A549 (cell line): Measurements from ENCODE around the gene COBL. TPM values are rescaled to one million over a fixed set of nuclear protein-coding genes. Genes with fewer than 3 reads are reported as not detected.

Experiments
- ATAC-seq, 2 experiments: fragments of 200-7000 bp in 1 of 2; fragments of >200 bp in 1 of 2; cut with Nextera tagmentation in 1 of 2; cut with Tn5 transposase in 1 of 2; 3 replicates each; pipeline versions ENCODE4 v1.8.0 to v1.9.1; 2018 to 2020; ENCODE audit warnings: mild to moderate bottlenecking in 1 of 2, moderate library complexity in 1 of 2
- CTCF ChIA-PET: fragments of 300-600 bp; sonication (Branson Sonifier 250); formaldehyde crosslinking; extraction: SDS; loops from one replicate; lab custom pipeline; 2021; ENCODE audit warnings: antibody characterized with exemption, inconsistent platforms; lab: Yijun Ruan, JAX
- POLR2A ChIA-PET: fragments of 350-600 bp; formaldehyde crosslinking; extraction: SDS; loops from one replicate; lab custom pipeline; 2021; ENCODE audit warnings: antibody characterized with exemption, inconsistent platforms; lab: Yijun Ruan, JAX
- DNase-seq, 2 experiments: peaks; one replicate each; pipeline versions ENCODE4 v3.0.0 to v3.0.0-alpha.2; 2011 to 2016; ENCODE audit warnings: low read depth in 1 of 2, low spot score in 1 of 2
- FAIRE-seq: peaks from 2 replicates; lab custom pipeline; 2011; peaks lifted over from hg19 to GRCh38; lab: Jason Lieb, UNC
- H3K27ac ChIP-seq, 2 experiments: fragments of >200 bp; sonication (Bioruptor Twin); formaldehyde crosslinking; 3 replicates each; pipeline ENCODE4 v1.5.1; 2016 to 2017
- H3K4me1 ChIP-seq: fragments of >200 bp; sonication (Bioruptor Twin); formaldehyde crosslinking; 3 replicates; pipeline ENCODE4 v1.6.1; 2016
- H3K4me2 ChIP-seq: fragments of >200 bp; sonication (Bioruptor Twin); formaldehyde crosslinking; 3 replicates; pipeline ENCODE4 v1.6.1; 2016
- H3K4me3 ChIP-seq: fragments of >200 bp; sonication (Bioruptor Twin); formaldehyde crosslinking; 3 replicates; pipeline ENCODE4 v1.5.1; 2016
- H3K9me3 ChIP-seq: fragments of >200 bp; sonication (Bioruptor Twin); formaldehyde crosslinking; 3 replicates; pipeline ENCODE4 v1.6.1; 2016
- CBX2 ChIP-seq: fragments of 200-600 bp; sonication (generic); IDR thresholded peaks from 2 replicates; pipeline ENCODE4 v1.6.1; 2016; ENCODE audit warnings: low read depth, mild to moderate bottlenecking, borderline replicate concordance
- CBX8 ChIP-seq: fragments of 200-600 bp; sonication (generic); IDR thresholded peaks from 2 replicates; pipeline ENCODE4 v1.6.1; 2016
- FOSL2 ChIP-seq, 2 experiments: fragments of 450-650 bp in 1 of 2; fragments of >200 bp in 1 of 2; sonication (Bioruptor Twin) in 1 of 2; formaldehyde crosslinking; IDR thresholded peaks; 2 replicates each; pipeline versions ENCODE4 v1.5.0 to v1.6.1; 2016 to 2020; ENCODE audit warnings: mild to moderate bottlenecking in 1 of 2, moderate library complexity in 1 of 2
- GATA3 ChIP-seq: IDR thresholded peaks from 2 replicates; pipeline ENCODE4 v1.6.1; 2012; ENCODE audit warnings: borderline replicate concordance
- HOXB5 ChIP-seq: fragments of 250-450 bp; sonication (Bioruptor Pico); IDR thresholded peaks from 2 replicates; pipeline ENCODE4 v1.5.0; 2020; ENCODE audit warnings: mild to moderate bottlenecking, moderate library complexity
- KDM1A ChIP-seq: fragments of 200-600 bp; sonication (generic); IDR thresholded peaks from 2 replicates; pipeline ENCODE4 v1.6.1; 2016; ENCODE audit warnings: low read depth, mild to moderate bottlenecking
- MAFK ChIP-seq: fragments of 450-650 bp; IDR thresholded peaks from 2 replicates; pipeline ENCODE4 v1.6.1; 2014; ENCODE audit not compliant: partially characterized antibody
- RAD21 ChIP-seq, 2 experiments: fragments of >200 bp in 1 of 2; sonication (Bioruptor Twin) in 1 of 2; formaldehyde crosslinking in 1 of 2; IDR thresholded peaks in 1 of 2; conservative IDR thresholded peaks in 1 of 2; 2 replicates in 1 of 2; 3 replicates in 1 of 2; pipeline ENCODE4 v1.6.1; 2012 to 2018; ENCODE audit warnings: inconsistent platforms in 1 of 2
- RCOR1 ChIP-seq: fragments of 150-350 bp; IDR thresholded peaks from 2 replicates; pipeline ENCODE4 v1.6.1; 2014; ENCODE audit warnings: antibody characterized with exemption, low read length, low read depth
- SMC3 ChIP-seq: fragments of >200 bp; sonication (Bioruptor Twin); formaldehyde crosslinking; IDR thresholded peaks from 3 replicates; pipeline ENCODE4 v1.6.1; 2018; ENCODE audit warnings: inconsistent platforms
- SREBF2 ChIP-seq: fragments of 450-650 bp; IDR thresholded peaks from 2 replicates; pipeline ENCODE4 v1.6.1; 2014; ENCODE audit warnings: mild to moderate bottlenecking, moderate library complexity
- ZFP36 ChIP-seq: fragments of 450-650 bp; IDR thresholded peaks from 2 replicates; pipeline ENCODE4 v1.6.1; 2014; ENCODE audit warnings: borderline replicate concordance; ENCODE audit not compliant: partially characterized antibody
- ZSCAN20 ChIP-seq: fragments of 250-450 bp; sonication (Bioruptor Pico); IDR thresholded peaks from 2 replicates; pipeline ENCODE4 v1.8.0; 2022; ENCODE audit warnings: mild to moderate bottlenecking, moderate library complexity
- WGBS: methylation state at CpG from one replicate; pipeline ENCODE4 v1.1.6; 2017; ENCODE audit errors: missing lambda C conversion rate; 5-methylcytosine and 5-hydroxymethylcytosine counted together
- polyA plus RNA-seq, 4 experiments: library from polyadenylated mRNA; depleted of rRNA in 3 of 4; stranded (reverse); fragments of >200 nt; fragmentation: RNase III in 1 of 4; extraction: RNeasy Plus Mini Kit Qiagen cat#74134 plus additional on column Dnase treatment in 1 of 4; gene quantifications; 2 replicates in 3 of 4; 3 replicates in 1 of 4; pipeline ENCODE4 v1.2.3, GENCODE V29; 2011 to 2017
- TF ChIP-seq, protein P1 (sequence below): fragments of 250-450 bp; sonication (Bioruptor Pico); IDR thresholded peaks from 2 replicates; pipeline ENCODE4 v1.5.0; 2021; ENCODE audit warnings: mild to moderate bottlenecking, moderate library complexity, borderline replicate concordance
- TF ChIP-seq, protein P2 (sequence below): fragments of >200 bp; sonication (Bioruptor Twin); formaldehyde crosslinking; IDR thresholded peaks from 3 replicates; pipeline ENCODE4 v1.5.1; 2016
- TF ChIP-seq, protein P3 (sequence below): fragments of 200-600 bp; sonication (generic); IDR thresholded peaks from 2 replicates; pipeline ENCODE4 v1.6.1; 2016; ENCODE audit warnings: antibody characterized with exemption, mild to moderate bottlenecking, moderate library complexity
- TF ChIP-seq, protein P4 (sequence below): IDR thresholded peaks from 2 replicates; pipeline ENCODE4 v1.6.1; 2012

The COBL gene
- polyA plus RNA-seq, 2 of the 4 experiments (the other 2 are of a cell fraction): 1.5 to 7.4 TPM

DNA sequence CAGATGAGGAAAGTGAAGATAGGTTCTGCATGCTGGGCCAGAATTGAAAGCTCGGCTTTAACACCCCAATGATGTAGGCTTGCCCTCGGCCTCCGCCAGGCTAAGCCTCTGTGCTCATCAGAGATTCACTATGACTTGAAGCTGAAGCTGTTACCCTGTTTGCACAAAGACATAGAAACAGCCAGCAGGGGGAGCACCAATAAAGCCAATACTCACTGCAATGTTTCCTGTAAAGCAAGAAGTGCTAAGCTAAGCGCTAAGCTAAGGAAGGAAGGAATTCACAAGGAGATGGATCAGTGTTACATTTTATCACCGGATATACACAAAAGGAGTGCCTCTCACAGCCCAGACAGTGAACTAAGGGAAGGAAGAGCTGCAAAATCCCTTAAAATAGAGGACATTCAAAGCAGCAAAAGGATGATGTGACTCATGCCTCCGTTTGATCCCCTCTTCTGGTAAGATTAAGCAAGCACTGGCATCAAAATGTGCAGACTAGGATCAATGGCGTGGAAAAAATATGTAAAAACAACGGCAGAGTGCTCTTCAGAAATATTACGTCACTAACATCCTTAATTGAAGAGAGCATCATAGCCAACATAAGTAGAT is 153.8 kb downstream of the COBL start (continued):
- TF ChIP-seq, protein P1, sequence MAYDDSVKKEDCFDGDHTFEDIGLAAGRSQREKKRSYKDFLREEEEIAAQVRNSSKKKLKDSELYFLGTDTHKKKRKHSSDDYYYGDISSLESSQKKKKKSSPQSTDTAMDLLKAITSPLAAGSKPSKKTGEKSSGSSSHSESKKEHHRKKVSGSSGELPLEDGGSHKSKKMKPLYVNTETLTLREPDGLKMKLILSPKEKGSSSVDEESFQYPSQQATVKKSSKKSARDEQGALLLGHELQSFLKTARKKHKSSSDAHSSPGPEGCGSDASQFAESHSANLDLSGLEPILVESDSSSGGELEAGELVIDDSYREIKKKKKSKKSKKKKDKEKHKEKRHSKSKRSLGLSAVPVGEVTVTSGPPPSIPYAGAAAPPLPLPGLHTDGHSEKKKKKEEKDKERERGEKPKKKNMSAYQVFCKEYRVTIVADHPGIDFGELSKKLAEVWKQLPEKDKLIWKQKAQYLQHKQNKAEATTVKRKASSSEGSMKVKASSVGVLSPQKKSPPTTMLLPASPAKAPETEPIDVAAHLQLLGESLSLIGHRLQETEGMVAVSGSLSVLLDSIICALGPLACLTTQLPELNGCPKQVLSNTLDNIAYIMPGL (CRISPR knock-in tag): no peak
- no peak for TF ChIP-seq CBX2
- no peak for TF ChIP-seq FOSL2 (IDR thresholded peaks at IDR 0.05)
- 0 out of 2 replicates have a peak, but pooled peaks have one; percentile 26 for TF ChIP-seq FOSL2 (CRISPR knock-in tag; IDR thresholded peaks at IDR 0.05)
- no peak for TF ChIP-seq GATA3

DNA sequence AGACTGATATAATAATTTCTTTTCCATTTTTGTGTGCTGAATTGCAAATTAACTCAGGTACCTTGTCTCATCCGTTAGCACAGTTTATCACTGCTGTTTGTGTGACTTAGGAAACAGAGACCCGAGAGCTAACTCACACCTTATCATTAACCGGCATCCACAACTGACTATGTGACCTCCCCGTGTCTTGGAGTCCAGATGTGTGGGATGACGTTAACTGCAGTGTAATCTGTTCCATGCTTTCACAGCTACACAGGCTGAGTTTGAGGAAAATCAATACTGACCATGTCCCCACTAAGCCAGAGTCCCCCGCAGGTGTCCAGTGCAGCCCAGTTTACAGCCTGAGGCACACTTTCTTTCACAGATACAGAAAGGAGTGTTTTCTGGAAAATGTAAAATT is 154.7 kb downstream of the COBL start:
- no peak for ATAC-seq
- no peak for FAIRE-seq
- Histone ChIP-seq H3K4me2 (no peak overlapping the region), H3K27ac (no peak overlapping the region), H3K4me1 (peaks cover 4% of the 10 kb centered on the region; the same call in 1 of the 3 replicates), H3K9me3 (no peaks in the 10 kb centered on the region), H3K4me3 (no peak overlapping the region)
- 74% methylated on average over 6 of the region's 6 CpGs for WGBS
- no peak for TF ChIP-seq CBX8
- TF ChIP-seq ZFP36: no peak
- TF ChIP-seq HOXB5 (CRISPR knock-in tag): no peak
- no peak for TF ChIP-seq ZSCAN20 (CRISPR knock-in tag)
- TF ChIP-seq KDM1A: no peak
- TF ChIP-seq, protein P2, sequence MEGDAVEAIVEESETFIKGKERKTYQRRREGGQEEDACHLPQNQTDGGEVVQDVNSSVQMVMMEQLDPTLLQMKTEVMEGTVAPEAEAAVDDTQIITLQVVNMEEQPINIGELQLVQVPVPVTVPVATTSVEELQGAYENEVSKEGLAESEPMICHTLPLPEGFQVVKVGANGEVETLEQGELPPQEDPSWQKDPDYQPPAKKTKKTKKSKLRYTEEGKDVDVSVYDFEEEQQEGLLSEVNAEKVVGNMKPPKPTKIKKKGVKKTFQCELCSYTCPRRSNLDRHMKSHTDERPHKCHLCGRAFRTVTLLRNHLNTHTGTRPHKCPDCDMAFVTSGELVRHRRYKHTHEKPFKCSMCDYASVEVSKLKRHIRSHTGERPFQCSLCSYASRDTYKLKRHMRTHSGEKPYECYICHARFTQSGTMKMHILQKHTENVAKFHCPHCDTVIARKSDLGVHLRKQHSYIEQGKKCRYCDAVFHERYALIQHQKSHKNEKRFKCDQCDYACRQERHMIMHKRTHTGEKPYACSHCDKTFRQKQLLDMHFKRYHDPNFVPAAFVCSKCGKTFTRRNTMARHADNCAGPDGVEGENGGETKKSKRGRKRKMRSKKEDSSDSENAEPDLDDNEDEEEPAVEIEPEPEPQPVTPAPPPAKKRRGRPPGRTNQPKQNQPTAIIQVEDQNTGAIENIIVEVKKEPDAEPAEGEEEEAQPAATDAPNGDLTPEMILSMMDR: no peak
- TF ChIP-seq RCOR1: no peak
- TF ChIP-seq MAFK: no peak
- TF ChIP-seq SREBF2: no peak
- POLR2A ChIA-PET: no interaction called here
- CTCF ChIA-PET: interaction anchor here (0.7 to 8.6 kb wide), 44 partner anchors 12 to 1069 kb away, joined by 3 to 176 read pairs (median 5); partner anchors contain the start of gene ZPBP
- DNase-seq: no peak

DNA sequence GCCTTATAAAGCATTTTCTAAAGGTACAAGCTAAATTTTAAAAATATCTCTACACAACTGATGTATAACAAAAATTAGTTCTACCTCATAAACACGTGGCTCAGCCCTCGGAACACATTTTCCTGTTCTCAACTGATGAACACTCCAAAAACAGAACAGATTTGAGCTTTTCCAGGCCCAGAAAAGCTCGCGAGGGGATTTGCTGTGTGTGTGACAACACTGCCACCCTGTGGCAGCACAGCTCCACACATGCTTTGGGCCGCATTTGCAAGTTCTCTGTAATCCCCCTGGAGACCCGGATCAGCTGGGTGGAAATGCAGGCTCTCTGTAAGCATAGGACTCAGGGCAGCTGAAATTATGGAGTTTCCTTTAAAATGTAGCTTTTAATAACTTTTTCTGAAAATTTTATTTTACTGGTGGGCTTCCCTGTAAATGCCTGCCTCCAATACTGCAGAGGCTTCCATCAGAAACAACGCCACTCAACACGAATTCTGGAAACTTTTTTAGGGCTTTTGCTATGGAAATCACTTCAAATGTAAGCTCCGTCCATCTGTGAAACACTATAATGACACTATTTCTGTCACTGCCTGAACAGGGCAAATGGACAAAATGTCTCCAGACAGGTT is 155.5 kb downstream of the COBL start:
- POLR2A ChIA-PET: interaction anchor here (1.0 to 1.1 kb wide), 2 partner anchors 368 to 1067 kb away, joined by 3 read pairs; no protein-coding TSS in a partner anchor
- peak; percentile 95 to 97 for TF ChIP-seq RAD21 (conservative IDR thresholded peaks at IDR 0.05 in 1 of 2, IDR thresholded peaks at IDR 0.05 in 1 of 2)
- TF ChIP-seq, protein P3, sequence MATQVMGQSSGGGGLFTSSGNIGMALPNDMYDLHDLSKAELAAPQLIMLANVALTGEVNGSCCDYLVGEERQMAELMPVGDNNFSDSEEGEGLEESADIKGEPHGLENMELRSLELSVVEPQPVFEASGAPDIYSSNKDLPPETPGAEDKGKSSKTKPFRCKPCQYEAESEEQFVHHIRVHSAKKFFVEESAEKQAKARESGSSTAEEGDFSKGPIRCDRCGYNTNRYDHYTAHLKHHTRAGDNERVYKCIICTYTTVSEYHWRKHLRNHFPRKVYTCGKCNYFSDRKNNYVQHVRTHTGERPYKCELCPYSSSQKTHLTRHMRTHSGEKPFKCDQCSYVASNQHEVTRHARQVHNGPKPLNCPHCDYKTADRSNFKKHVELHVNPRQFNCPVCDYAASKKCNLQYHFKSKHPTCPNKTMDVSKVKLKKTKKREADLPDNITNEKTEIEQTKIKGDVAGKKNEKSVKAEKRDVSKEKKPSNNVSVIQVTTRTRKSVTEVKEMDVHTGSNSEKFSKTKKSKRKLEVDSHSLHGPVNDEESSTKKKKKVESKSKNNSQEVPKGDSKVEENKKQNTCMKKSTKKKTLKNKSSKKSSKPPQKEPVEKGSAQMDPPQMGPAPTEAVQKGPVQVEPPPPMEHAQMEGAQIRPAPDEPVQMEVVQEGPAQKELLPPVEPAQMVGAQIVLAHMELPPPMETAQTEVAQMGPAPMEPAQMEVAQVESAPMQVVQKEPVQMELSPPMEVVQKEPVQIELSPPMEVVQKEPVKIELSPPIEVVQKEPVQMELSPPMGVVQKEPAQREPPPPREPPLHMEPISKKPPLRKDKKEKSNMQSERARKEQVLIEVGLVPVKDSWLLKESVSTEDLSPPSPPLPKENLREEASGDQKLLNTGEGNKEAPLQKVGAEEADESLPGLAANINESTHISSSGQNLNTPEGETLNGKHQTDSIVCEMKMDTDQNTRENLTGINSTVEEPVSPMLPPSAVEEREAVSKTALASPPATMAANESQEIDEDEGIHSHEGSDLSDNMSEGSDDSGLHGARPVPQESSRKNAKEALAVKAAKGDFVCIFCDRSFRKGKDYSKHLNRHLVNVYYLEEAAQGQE: no peak
- peak; percentile 90 for TF ChIP-seq SMC3
- TF ChIP-seq, protein P4, sequence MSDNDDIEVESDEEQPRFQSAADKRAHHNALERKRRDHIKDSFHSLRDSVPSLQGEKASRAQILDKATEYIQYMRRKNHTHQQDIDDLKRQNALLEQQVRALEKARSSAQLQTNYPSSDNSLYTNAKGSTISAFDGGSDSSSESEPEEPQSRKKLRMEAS: 0 out of 2 replicates have a peak, but pooled peaks have one; percentile 20
- TF ChIP-seq, protein P2: peak; percentile 95
- DNase-seq (peak; percentile 38 to 75), FAIRE-seq (no peak), ATAC-seq (peak; percentile 71 to 80)
- Histone ChIP-seq H3K4me2 (no peak overlapping the region), H3K9me3 (no peaks in the 10 kb centered on the region), H3K27ac (no peak overlapping the region), H3K4me3 (no peak overlapping the region), H3K4me1 (peaks cover 4% of the 10 kb centered on the region; the same call in 1 of the 3 replicates)
- CTCF ChIA-PET: interaction anchor here (0.6 to 8.6 kb wide), 75 partner anchors 11 to 1068 kb away, joined by 3 to 176 read pairs (median 4); partner anchors contain the start of gene ZPBP
- 19% methylated on average over 9 of the region's 9 CpGs for WGBS
